HG02970 (cell line): ENCODE results near the gene RFC1.

Source experiments
- ATAC-seq: cut with Tn5 transposase; IDR thresholded peaks from one replicate; pipeline ENCODE4 v1.9.1; 2021; ENCODE audit warnings: mild to moderate bottlenecking, moderate library complexity, moderate number of reproducible peaks; ENCODE audit not compliant: unreplicated experiment, low FRiP score

Gene RFC1

GRCh38 chr4:39259571-39260330, 106.4 kb downstream of the RFC1 start:
- no peak for ATAC-seq

GRCh38 chr4:39256436-39256835, 109.7 kb downstream of the RFC1 start:
- no peak for ATAC-seq

- no peak for ATAC-seq
Measured at GRCh38 chr4:39255871-39256270, 110.3 kb downstream of the RFC1 start.

GRCh38 chr4:39255266-39255665, 110.9 kb downstream of the RFC1 start:
- ATAC-seq, result no peak

GRCh38 chr4:39243462-39243861, 122.7 kb downstream of the RFC1 start:
- no peak for ATAC-seq
